Measurements from ENCODE around the gene SETBP1.

SETBP1 gene

GRCh38 chr18:44766450-44766849 is 85.8 kb downstream of the SETBP1 start:
- no peak for DNase-seq

GRCh38 chr18:44767807-44768206 is 87.1 kb downstream of the SETBP1 start:
- no peak for DNase-seq

- no peak for DNase-seq
Observed at GRCh38 chr18:44770641-44771040, 90.0 kb downstream of the SETBP1 start.

GRCh38 chr18:44771572-44771955 is 90.9 kb downstream of the SETBP1 start:
- DNase-seq, result no peak

- no peak for DNase-seq
Observed at GRCh38 chr18:44771956-44772917, 91.5 kb downstream of the SETBP1 start.

- DNase-seq, result no peak
Observed at GRCh38 chr18:44773640-44774155, 93.0 kb downstream of the SETBP1 start.

- DNase-seq, result no peak
Observed at GRCh38 chr18:44774191-44774590, 93.5 kb downstream of the SETBP1 start.

GRCh38 chr18:44777457-44778192 is 96.9 kb downstream of the SETBP1 start:
- no peak for DNase-seq

GRCh38 chr18:44778788-44779187 is 98.1 kb downstream of the SETBP1 start:
- DNase-seq, result no peak

GRCh38 chr18:44779753-44780292 is 99.1 kb downstream of the SETBP1 start:
- DNase-seq, result no peak

- DNase-seq, result no peak
Observed at GRCh38 chr18:44781886-44782285, 101.2 kb downstream of the SETBP1 start.

- no peak for DNase-seq
Observed at GRCh38 chr18:44782617-44783016, 101.9 kb downstream of the SETBP1 start.

- DNase-seq, result no peak
Observed at GRCh38 chr18:44783371-44783770, 102.7 kb downstream of the SETBP1 start.

GRCh38 chr18:44786257-44786656 is 105.6 kb downstream of the SETBP1 start:
- DNase-seq, result no peak

GRCh38 chr18:44786688-44787087 is 106.0 kb downstream of the SETBP1 start:
- DNase-seq, result no peak

GRCh38 chr18:44788334-44788733 is 107.6 kb downstream of the SETBP1 start:
- DNase-seq, result no peak

GRCh38 chr18:44789710-44790109 is 109.0 kb downstream of the SETBP1 start:
- no peak for DNase-seq

GRCh38 chr18:44790860-44791259 is 110.2 kb downstream of the SETBP1 start:
- no peak for DNase-seq

- DNase-seq, result no peak
Observed at GRCh38 chr18:44791520-44791919, 110.8 kb downstream of the SETBP1 start.

GRCh38 chr18:44792456-44793061 is 111.9 kb downstream of the SETBP1 start:
- no peak for DNase-seq

- no peak for DNase-seq
Observed at GRCh38 chr18:44793194-44793593, 112.5 kb downstream of the SETBP1 start.

- DNase-seq, result no peak
Observed at GRCh38 chr18:44793685-44794084, 113.0 kb downstream of the SETBP1 start.

- no peak for DNase-seq
Observed at GRCh38 chr18:44795241-44795640, 114.6 kb downstream of the SETBP1 start.

Measured in Kasumi-1 (cell line).